Dermis microvascular lymphatic vessel endothelial cell (primary cell): ENCODE results near the gene AUTS2. TPM values are rescaled to one million over a fixed set of nuclear protein-coding genes. Genes with fewer than 3 reads are reported as not detected.

Source experiments
- DNase-seq, 2 donors: peaks; one replicate each; pipeline versions ENCODE4 v3.0.0 to v3.0.0-alpha.2; 2010; ENCODE audit warnings: low read depth in 2 of 2
- total RNA-seq: library from RNA; depleted of rRNA; stranded (reverse); fragments of >200 nt; gene quantifications from 2 replicates; pipeline ENCODE4 v1.2.1, GENCODE V29; 2014

AUTS2 gene
- total RNA-seq, 1 donor from 2014 or later, result 0.51 TPM

DNA sequence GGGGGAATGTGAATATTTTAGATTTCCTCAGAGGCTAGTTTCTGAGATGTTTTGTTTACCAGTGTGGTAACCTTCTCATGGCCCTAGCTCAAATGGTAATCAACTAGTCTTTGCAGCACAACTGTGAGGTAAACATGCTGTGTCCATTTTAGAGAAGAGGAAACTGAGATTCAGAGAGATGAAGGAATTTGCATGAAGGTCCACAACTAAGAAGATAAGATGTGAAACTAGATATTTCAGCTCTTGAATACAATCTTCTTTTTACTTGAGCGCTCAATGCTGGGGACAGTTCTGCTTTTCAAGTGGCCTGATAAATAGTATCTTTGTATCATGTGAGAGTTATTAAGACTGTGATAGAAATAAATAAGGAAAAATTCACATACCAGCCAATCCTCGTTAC lies 245.4 kb downstream of the AUTS2 start:
- no peak for DNase-seq

DNA sequence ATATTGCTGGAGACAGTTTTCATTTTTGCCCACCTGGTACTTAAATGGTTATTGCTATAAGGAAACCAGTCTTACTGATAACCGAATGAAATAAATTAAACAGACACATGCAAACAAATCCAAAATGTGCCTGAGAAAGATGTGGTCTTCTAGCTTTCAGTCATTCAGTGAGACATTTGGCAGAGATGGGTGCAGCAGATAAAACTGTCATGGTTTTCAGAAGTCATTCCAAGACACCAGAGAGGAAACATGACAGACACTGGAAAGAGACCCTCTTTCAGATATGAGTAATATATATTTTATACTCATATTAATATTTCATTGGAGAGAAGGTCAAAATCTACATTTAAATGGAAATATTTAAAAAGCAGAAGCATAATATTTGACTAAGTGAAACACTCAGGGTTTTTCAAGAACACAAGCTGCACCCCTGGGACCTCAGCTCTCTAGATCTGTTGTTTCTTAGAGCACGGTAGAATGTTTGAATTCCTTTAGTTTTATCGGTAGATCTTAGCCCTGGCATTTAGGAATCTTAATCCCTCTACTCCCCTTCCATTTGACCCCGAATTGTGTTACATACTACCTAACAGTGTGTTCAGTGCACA lies 246.1 kb downstream of the AUTS2 start:
- no peak for DNase-seq

GRCh38 chr7:69845721-69846495 lies 247.6 kb downstream of the AUTS2 start:
- no peak for DNase-seq

- DNase-seq, result no peak
Observed at GRCh38 chr7:69847921-69848612, 249.8 kb downstream of the AUTS2 start.

DNA sequence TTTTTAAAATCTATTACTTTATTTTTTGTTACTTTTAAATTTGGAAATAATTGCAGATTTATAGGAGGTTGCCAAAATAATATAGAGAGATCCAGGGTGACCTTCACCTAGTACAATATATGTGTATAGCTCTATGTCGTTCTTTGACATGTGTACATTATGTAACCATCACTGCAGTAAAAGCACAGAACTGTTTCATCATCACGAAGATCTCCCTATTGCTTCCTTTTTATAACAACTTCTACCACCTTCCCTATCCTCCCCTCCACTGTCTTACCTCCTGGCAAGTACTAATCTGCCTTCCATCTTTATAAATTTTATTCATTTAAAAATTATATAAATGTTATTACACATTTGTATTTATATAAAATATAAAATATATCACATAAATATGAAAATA lies 251.0 kb downstream of the AUTS2 start:
- DNase-seq, result no peak

DNA sequence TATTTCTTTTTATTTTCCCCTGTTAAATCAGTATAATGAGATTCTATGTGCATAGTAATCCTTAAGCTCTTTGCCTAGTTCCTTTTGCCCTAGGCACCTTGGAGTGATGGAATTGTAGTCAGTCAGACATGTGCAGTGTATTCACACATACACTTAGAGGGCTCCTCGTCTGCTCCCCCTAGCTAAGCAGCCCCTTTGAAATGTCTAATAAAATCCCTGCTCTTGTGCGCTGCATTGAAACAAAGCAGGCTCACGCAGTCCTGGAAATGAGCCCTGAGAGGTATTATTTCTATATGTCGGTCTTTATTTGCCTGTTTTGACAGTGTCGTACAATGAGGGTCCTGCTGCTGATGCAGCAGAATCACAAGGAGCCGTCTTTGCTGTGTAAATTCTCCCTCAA lies 258.7 kb downstream of the AUTS2 start:
- no peak for DNase-seq

- no peak for DNase-seq
Observed at GRCh38 chr7:69858471-69858870, 260.2 kb downstream of the AUTS2 start.

GRCh38 chr7:69859342-69859741 lies 261.1 kb downstream of the AUTS2 start:
- DNase-seq, result no peak

DNA sequence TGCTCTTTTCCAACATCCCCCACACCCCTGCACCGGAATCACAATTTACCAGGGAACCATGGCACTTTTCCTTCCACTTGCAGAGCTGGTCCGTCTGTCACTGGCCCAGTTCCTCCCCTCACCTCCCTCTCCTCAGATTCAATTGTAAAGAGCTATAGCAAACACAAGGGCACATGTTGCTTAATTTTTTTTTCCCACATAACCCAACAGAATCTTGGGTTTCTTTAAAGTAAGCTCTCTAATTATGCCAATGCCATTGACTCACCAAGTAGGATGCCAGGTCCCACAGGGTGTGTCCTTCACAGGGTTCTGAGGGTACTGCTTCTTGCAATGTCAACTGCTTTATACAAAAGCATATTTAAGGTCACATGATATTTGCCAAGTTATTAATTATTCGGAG lies 262.2 kb downstream of the AUTS2 start:
- DNase-seq, result no peak

- no peak for DNase-seq
Observed at GRCh38 chr7:69860941-69861622, 262.8 kb downstream of the AUTS2 start.

DNA sequence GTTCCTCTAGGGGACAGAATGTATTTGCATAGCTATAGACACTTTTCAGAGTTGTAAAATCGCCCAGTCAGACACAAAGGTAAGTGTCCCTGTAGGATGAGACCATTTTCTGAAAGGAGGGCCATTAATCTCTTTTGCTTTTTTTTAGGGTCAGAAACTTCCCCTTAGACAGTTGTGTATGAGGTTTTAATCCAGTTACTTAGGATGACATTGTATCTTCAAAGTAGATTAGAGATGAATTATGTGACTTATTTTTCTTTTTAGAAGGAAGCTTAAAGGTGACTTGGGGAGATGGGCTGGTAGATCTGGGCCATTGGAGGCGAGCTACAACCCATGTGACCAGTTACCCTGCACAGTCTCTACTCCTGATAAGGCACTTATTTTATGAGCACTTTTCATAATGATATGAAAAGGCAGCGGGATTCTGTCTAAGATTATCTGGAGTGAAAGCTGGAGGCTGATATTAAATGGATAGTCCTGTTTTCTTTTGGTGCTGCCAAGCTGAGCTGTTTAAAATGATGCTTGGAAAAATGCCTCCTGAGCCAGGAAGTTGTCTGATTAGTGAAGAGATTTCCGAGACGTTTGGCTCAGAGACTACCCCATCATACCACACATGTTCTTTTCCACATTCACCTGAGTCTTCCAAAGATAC lies 264.3 kb downstream of the AUTS2 start:
- no peak for DNase-seq

- no peak for DNase-seq
Observed at GRCh38 chr7:69864274-69864673, 266.0 kb downstream of the AUTS2 start.

DNA sequence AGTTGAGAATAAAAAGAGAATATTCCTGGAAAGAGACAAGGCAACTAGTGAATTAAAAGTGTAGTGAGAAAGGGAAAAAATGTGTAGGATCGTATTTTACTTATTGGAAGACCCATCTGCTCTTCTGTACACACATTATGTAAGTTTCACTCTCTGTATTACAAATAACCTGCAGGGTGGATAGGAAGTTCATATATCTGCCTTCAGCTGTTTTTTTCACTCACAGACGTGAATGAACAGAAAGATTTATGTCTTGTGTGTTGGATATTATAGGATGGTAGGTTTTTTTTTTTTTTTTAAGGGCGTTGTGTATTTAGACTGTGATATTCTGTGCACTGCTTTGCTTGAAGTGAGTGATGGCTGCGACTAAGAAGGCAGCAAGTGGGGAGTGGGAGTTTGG lies 266.5 kb downstream of the AUTS2 start:
- no peak for DNase-seq

DNA sequence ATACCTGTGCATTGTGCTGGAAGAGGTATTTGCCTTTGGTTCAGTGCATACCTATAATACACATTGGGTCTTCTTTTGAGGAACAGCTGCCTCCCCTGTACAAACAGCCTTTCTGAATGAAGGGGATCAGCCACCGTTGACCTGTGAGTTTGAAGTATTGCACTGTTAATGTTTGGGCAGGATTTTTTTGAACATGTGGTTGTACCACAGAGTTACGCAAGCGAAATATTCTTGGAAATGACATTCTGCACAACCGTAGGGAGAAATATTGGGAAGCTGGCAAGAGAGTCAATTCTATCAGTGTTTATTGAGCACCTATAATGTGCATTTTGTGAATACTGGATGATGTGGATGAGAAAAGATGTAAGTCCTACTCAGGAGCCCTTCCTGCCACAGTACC lies 270.6 kb downstream of the AUTS2 start:
- no peak for DNase-seq

DNA sequence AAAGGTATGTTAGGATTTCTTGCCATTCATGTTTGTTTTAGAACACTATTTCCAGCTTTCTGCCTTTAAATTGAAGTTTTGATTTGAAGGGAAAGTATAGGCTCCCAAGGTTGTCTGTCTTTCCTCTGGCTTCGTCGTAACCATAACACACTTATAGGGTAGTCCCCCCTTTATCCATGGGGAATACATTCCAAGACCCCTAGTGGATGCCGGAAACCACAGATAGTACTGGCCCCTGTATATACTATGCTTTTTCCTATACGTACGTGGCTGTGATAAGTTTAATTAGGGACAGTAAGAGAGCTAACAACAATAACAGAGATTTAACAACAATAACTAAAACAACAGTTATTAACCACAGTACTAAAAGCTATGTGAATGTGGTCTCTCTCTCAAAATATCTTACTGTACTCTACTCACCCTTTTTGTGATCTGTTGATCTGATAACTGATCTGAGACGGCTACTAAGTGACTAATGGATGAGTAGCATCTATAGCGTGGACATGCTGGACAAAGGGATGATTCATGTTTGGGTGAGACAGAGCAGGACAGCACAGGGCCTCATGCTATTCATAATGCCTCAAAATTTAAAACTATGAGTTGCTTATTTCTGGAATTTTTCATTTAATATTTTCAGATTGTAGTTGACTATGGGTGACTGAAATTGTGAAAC lies 273.1 kb downstream of the AUTS2 start:
- no peak for DNase-seq

- no peak for DNase-seq
Observed at GRCh38 chr7:69871886-69872569, 273.8 kb downstream of the AUTS2 start.

DNA sequence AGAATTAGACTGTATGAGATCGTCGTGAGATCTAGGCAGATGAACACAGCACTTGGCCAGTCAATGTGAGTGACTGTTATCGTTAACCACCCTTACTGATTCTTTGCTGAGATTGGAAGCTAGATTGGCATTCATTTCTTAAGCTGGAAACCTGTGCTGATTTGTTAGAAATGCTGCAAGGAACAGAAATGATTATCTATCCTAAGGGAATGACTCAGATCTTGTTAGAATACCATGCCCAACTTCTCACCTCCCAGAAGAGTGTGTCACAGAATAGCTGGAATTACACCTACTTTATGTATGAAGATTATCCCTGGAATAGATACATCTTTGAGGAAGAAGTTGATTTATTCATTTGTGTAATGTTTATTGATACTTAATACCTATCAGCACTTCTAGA lies 275.2 kb downstream of the AUTS2 start:
- no peak for DNase-seq

DNA sequence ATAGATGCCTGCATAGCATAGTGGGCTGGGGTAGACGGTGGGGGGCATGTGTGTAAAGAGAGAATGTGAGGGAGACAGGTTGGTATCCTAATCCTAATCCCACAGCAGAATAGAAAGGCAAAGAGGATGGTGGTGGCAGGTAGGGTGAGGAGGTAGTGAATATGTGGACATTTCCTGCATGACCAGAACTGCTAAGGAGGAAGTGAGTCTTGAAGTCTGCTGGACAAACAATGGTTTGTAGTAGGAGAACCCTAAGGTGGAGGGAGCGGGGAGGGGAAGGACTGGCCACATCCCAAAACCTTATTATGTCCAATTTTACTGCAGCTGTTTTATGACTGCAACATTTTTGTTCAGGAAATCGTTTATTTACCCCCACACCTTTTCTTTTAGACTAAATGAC lies 279.7 kb downstream of the AUTS2 start:
- no peak for DNase-seq

- no peak for DNase-seq
Observed at GRCh38 chr7:69878591-69878990, 280.3 kb downstream of the AUTS2 start.

- no peak for DNase-seq
Observed at GRCh38 chr7:69879989-69880388, 281.7 kb downstream of the AUTS2 start.

DNA sequence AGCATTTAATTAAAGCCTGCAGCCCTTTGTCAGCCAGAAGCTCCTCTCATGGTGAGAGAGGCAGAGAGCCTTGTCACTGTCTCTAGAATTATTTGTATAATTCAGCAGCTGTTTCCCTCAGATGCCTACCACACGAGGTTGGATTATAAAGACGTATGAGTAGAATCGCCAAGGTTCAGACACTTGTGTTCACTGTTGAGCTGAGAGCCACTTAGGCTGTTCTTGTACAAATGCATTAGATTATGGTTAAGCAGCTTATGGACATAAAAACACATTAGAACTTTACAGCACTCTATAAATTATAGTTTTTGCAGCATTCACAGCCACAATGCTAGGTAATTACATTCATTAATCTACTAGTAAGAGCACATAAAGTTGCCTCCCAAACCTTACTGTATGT lies 282.6 kb downstream of the AUTS2 start:
- no peak for DNase-seq
